ENCODE measurements around the gene HPCAL4.

The HPCAL4 gene

GRCh38 chr1:39648496-39648895 lies 42.7 kb downstream of the HPCAL4 start:
- H3K27ac ChIP-seq (ENCODE audit: low read length), result no peak overlapping the region
- H3K36me3 ChIP-seq (ENCODE audit: control insufficient read depth in 1 of 2, insufficient read depth in 2 of 2, low read length in 2 of 2), result no peaks in the 10 kb centered on the region
- H3K27me3 ChIP-seq (ENCODE audit: low read depth, low read length), result peaks cover 6% of the 10 kb centered on the region
- H3K9me3 ChIP-seq (ENCODE audit: control insufficient read depth in 1 of 2, low read length in 2 of 2), result no peaks in the 10 kb centered on the region
- H3K4me1 ChIP-seq (ENCODE audit: control insufficient read depth in 1 of 2, insufficient read depth in 2 of 2, low read length in 2 of 2), result peaks cover 0 to 8% of the 10 kb centered on the region in 2 donors
- no peak overlapping the region for H3K4me3 ChIP-seq (ENCODE audit: low read depth in 1 of 2, low read length in 2 of 2)

GRCh38 chr1:39647247-39647646 lies 44.0 kb downstream of the HPCAL4 start:
- Histone ChIP-seq H3K4me1 (ENCODE audit: control insufficient read depth in 1 of 2, insufficient read depth in 2 of 2, low read length in 2 of 2) (peaks cover 0 to 8% of the 10 kb centered on the region in 2 donors), H3K9me3 (ENCODE audit: control insufficient read depth in 1 of 2, low read length in 2 of 2) (no peaks in the 10 kb centered on the region), H3K27me3 (ENCODE audit: low read depth, low read length) (peaks cover 6% of the 10 kb centered on the region), H3K4me3 (ENCODE audit: low read depth in 1 of 2, low read length in 2 of 2) (no peak overlapping the region), H3K36me3 (ENCODE audit: control insufficient read depth in 1 of 2, insufficient read depth in 2 of 2, low read length in 2 of 2) (no peaks in the 10 kb centered on the region), H3K27ac (ENCODE audit: low read length) (no peak overlapping the region)

GRCh38 chr1:39646232-39647081 lies 44.8 kb downstream of the HPCAL4 start:
- no peaks in the 10 kb centered on the region for H3K36me3 ChIP-seq (ENCODE audit: control insufficient read depth in 1 of 2, insufficient read depth in 2 of 2, low read length in 2 of 2)
- peaks cover 6% of the 10 kb centered on the region for H3K27me3 ChIP-seq (ENCODE audit: low read depth, low read length)
- no peak overlapping the region for H3K4me3 ChIP-seq (ENCODE audit: low read depth in 1 of 2, low read length in 2 of 2)
- no peaks in the 10 kb centered on the region for H3K9me3 ChIP-seq (ENCODE audit: control insufficient read depth in 1 of 2, low read length in 2 of 2)
- peaks cover 0 to 8% of the 10 kb centered on the region in 2 donors for H3K4me1 ChIP-seq (ENCODE audit: control insufficient read depth in 1 of 2, insufficient read depth in 2 of 2, low read length in 2 of 2)
- H3K27ac ChIP-seq (ENCODE audit: low read length), result no peak overlapping the region

GRCh38 chr1:39645411-39646043 lies 45.7 kb downstream of the HPCAL4 start:
- Histone ChIP-seq H3K9me3 (ENCODE audit: control insufficient read depth in 1 of 2, low read length in 2 of 2) (no peaks in the 10 kb centered on the region), H3K36me3 (ENCODE audit: control insufficient read depth in 1 of 2, insufficient read depth in 2 of 2, low read length in 2 of 2) (no peaks in the 10 kb centered on the region), H3K4me3 (ENCODE audit: low read depth in 1 of 2, low read length in 2 of 2) (no peak overlapping the region), H3K27me3 (ENCODE audit: low read depth, low read length) (peaks cover 6% of the 10 kb centered on the region), H3K27ac (ENCODE audit: low read length) (no peak overlapping the region), H3K4me1 (ENCODE audit: control insufficient read depth in 1 of 2, insufficient read depth in 2 of 2, low read length in 2 of 2) (peaks cover 0 to 8% of the 10 kb centered on the region in 2 donors)

GRCh38 chr1:39643705-39644104 lies 47.5 kb downstream of the HPCAL4 start:
- Histone ChIP-seq H3K4me3 (ENCODE audit: low read depth in 1 of 2, low read length in 2 of 2) (no peak overlapping the region), H3K27me3 (ENCODE audit: low read depth, low read length) (peaks cover 13% of the 10 kb centered on the region), H3K36me3 (ENCODE audit: control insufficient read depth in 1 of 2, insufficient read depth in 2 of 2, low read length in 2 of 2) (no peaks in the 10 kb centered on the region), H3K27ac (ENCODE audit: low read length) (no peak overlapping the region), H3K9me3 (ENCODE audit: control insufficient read depth in 1 of 2, low read length in 2 of 2) (no peaks in the 10 kb centered on the region), H3K4me1 (ENCODE audit: control insufficient read depth in 1 of 2, insufficient read depth in 2 of 2, low read length in 2 of 2) (peaks cover 0 to 8% of the 10 kb centered on the region in 2 donors)

- Histone ChIP-seq H3K4me1 (ENCODE audit: control insufficient read depth in 1 of 2, insufficient read depth in 2 of 2, low read length in 2 of 2) (peaks cover 0 to 6% of the 10 kb centered on the region in 2 donors), H3K27ac (ENCODE audit: low read length) (no peak overlapping the region)
These were observed 48.4 kb downstream of the HPCAL4 start for GRCh38 chr1:39642796-39643195.

GRCh38 chr1:39640861-39641260 lies 50.4 kb downstream of the HPCAL4 start:
- H3K4me1 ChIP-seq (ENCODE audit: control insufficient read depth in 1 of 2, insufficient read depth in 2 of 2, low read length in 2 of 2), result no peaks in the 10 kb centered on the region
- H3K4me3 ChIP-seq (ENCODE audit: low read depth in 1 of 2, low read length in 2 of 2), result no peak overlapping the region
- H3K27me3 ChIP-seq (ENCODE audit: low read depth, low read length), result peaks cover 10% of the 10 kb centered on the region
- no peaks in the 10 kb centered on the region for H3K36me3 ChIP-seq (ENCODE audit: control insufficient read depth in 1 of 2, insufficient read depth in 2 of 2, low read length in 2 of 2)
- no peak overlapping the region for H3K27ac ChIP-seq (ENCODE audit: low read length)
- no peaks in the 10 kb centered on the region for H3K9me3 ChIP-seq (ENCODE audit: control insufficient read depth in 1 of 2, low read length in 2 of 2)

More at GRCh38 chr1:39642796-39643195, 48.4 kb downstream of the HPCAL4 start:
- H3K36me3 ChIP-seq (ENCODE audit: control insufficient read depth in 1 of 2, insufficient read depth in 2 of 2, low read length in 2 of 2), result no peaks in the 10 kb centered on the region
- H3K27me3 ChIP-seq (ENCODE audit: low read depth, low read length), result peaks cover 12% of the 10 kb centered on the region
- H3K9me3 ChIP-seq (ENCODE audit: control insufficient read depth in 1 of 2, low read length in 2 of 2), result no peaks in the 10 kb centered on the region
- H3K4me3 ChIP-seq (ENCODE audit: low read depth in 1 of 2, low read length in 2 of 2), result no peak overlapping the region

GRCh38 chr1:39639305-39640130 lies 51.7 kb downstream of the HPCAL4 start, which contains the start of gene HEYL:
TSS of gene HEYL (minus strand) at chr1:39639643. CDS start at chr1:39639625, 18 bp downstream.
- Histone ChIP-seq H3K4me1 (ENCODE audit: control insufficient read depth in 1 of 2, insufficient read depth in 2 of 2, low read length in 2 of 2) (no peaks in the 10 kb centered on the region), H3K27ac (ENCODE audit: low read length) (peak within 1 kb of the TSS; percentile 14), H3K9me3 (ENCODE audit: control insufficient read depth in 1 of 2, low read length in 2 of 2) (no peaks in the 10 kb centered on the region), H3K27me3 (ENCODE audit: low read depth, low read length) (peaks cover 10% of the 10 kb centered on the region), H3K36me3 (ENCODE audit: control insufficient read depth in 1 of 2, insufficient read depth in 2 of 2, low read length in 2 of 2) (no peaks in the 10 kb centered on the region), H3K4me3 (ENCODE audit: low read depth in 1 of 2, low read length in 2 of 2) (peak within 1 kb of the TSS; percentile 45 to 65)

- Histone ChIP-seq H3K4me1 (ENCODE audit: control insufficient read depth in 1 of 2, insufficient read depth in 2 of 2, low read length in 2 of 2) (no peaks in the 10 kb centered on the region), H3K27ac (ENCODE audit: low read length) (peak overlapping the region; percentile 14), H3K36me3 (ENCODE audit: control insufficient read depth in 1 of 2, insufficient read depth in 2 of 2, low read length in 2 of 2) (no peaks in the 10 kb centered on the region), H3K27me3 (ENCODE audit: low read depth, low read length) (peaks cover 10% of the 10 kb centered on the region), H3K4me3 (ENCODE audit: low read depth in 1 of 2, low read length in 2 of 2) (peak overlapping the region; percentile 45 to 65), H3K9me3 (ENCODE audit: control insufficient read depth in 1 of 2, low read length in 2 of 2) (no peaks in the 10 kb centered on the region)
These were observed 52.3 kb downstream of the HPCAL4 start for GRCh38 chr1:39638965-39639304.

- Histone ChIP-seq H3K4me1 (ENCODE audit: control insufficient read depth in 1 of 2, insufficient read depth in 2 of 2, low read length in 2 of 2) (no peaks in the 10 kb centered on the region), H3K27ac (ENCODE audit: low read length) (no peak overlapping the region), H3K27me3 (ENCODE audit: low read depth, low read length) (peaks cover 10% of the 10 kb centered on the region), H3K9me3 (ENCODE audit: control insufficient read depth in 1 of 2, low read length in 2 of 2) (no peaks in the 10 kb centered on the region), H3K36me3 (ENCODE audit: control insufficient read depth in 1 of 2, insufficient read depth in 2 of 2, low read length in 2 of 2) (no peaks in the 10 kb centered on the region), H3K4me3 (ENCODE audit: low read depth in 1 of 2, low read length in 2 of 2) (peak overlapping the region; percentile 23 to 65)
These were observed 53.9 kb downstream of the HPCAL4 start for GRCh38 chr1:39637361-39637760.

GRCh38 chr1:39635871-39636210 lies 55.4 kb downstream of the HPCAL4 start:
- Histone ChIP-seq H3K27ac (ENCODE audit: low read length) (no peak overlapping the region), H3K4me1 (ENCODE audit: control insufficient read depth in 1 of 2, insufficient read depth in 2 of 2, low read length in 2 of 2) (no peaks in the 10 kb centered on the region), H3K36me3 (ENCODE audit: control insufficient read depth in 1 of 2, insufficient read depth in 2 of 2, low read length in 2 of 2) (no peaks in the 10 kb centered on the region), H3K4me3 (ENCODE audit: low read depth in 1 of 2, low read length in 2 of 2) (no peak overlapping the region), H3K27me3 (ENCODE audit: low read depth, low read length) (peaks cover 10% of the 10 kb centered on the region), H3K9me3 (ENCODE audit: control insufficient read depth in 1 of 2, low read length in 2 of 2) (no peaks in the 10 kb centered on the region)
